NCI-H187 treated with DMSO at 0.1 percent for 48 hours (cell line): ENCODE measurements around the gene EDA2R.

Experiments used
- DNase-seq: peaks from one replicate; lab custom pipeline; 2025; lab: John Stamatoyannopoulos, UW

Gene EDA2R, protein sequence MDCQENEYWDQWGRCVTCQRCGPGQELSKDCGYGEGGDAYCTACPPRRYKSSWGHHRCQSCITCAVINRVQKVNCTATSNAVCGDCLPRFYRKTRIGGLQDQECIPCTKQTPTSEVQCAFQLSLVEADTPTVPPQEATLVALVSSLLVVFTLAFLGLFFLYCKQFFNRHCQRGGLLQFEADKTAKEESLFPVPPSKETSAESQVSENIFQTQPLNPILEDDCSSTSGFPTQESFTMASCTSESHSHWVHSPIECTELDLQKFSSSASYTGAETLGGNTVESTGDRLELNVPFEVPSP

DNA sequence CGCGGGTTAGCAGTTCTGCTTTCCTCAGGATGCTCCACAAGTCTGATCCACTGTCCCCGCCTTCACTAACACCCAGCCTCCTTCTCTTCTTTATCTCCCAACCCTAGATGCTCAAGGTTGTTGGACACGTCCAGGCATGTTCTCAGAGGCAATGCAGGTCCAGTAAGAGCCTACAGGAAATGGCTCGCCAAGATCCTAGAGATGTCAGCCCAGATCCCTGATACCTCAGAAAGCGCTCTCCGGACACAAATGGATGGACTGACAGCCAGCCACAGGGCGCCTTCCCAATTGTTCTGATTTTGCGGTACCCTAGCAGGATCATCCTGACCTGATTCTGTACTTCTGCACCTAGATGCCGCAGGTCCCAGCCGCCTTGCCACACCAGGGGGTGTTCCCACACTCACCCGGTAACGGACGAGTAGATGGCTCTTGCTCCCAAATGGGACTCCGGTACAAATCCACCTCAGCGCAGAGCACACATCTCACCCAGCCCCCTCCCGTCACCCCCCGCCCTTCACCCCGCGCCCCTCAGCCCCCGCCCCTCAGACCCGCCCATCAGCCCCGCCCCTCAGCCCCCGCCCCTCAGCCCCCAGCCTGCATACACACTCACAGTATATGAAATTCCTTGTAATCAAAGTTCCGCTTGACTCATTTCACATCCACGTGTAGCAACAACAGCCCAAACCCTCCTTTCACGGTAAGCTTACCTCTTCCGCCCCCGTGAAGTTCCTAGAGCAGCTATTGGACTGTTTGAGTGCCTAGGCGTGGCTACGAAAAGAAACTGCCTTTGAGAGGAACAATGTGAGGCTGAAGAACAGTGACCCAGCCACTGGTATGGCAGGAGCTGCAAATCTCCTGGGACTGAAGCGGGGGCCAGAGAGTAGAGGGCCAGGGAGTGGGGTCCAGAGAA, at the start of gene EDA2R:
EDA2R (minus strand) TSS at position 488 of the 910 bp plus-strand sequence. CDS start 23,058 bp downstream, outside the sequence.
- no peak for DNase-seq

DNA sequence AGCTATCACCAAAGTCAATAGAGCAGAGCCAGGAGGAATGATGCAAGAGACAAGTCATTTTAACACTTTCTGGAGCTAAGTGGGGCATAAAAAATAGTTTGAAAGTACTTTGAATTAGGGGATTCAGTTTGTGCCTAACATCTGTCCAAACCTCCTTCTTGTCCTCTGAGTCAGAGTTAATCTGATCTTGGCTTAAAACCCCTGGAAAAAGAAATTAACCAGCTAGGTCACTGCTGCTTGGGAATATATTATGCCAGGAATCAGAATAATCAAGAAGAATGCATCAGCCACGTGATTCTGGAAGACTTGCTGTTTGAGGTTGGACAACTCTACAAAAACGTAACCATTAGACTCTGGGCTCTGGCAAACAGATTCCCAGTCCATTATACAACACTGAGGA, 45.3 kb upstream of the EDA2R start:
- no peak for DNase-seq

DNA sequence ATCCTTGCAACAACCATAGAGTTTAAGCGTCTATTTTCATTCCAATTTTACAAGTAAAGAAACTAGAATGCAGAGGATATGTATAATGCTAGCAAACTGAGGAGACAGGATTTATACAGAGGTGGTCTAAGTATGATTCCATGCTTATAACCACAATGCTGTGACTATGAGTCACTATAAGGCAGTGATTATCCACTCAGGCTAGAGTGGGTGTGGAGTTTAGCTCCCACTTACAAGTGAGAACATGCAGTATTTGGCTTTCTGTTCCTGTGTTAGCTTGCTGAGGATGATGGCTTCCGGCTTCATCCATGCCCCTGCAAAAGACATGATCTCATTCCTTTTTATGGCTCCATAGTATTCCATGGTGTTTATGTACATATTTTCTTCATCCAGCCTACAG, 41.6 kb upstream of the EDA2R start:
- DNase-seq = no peak

DNA sequence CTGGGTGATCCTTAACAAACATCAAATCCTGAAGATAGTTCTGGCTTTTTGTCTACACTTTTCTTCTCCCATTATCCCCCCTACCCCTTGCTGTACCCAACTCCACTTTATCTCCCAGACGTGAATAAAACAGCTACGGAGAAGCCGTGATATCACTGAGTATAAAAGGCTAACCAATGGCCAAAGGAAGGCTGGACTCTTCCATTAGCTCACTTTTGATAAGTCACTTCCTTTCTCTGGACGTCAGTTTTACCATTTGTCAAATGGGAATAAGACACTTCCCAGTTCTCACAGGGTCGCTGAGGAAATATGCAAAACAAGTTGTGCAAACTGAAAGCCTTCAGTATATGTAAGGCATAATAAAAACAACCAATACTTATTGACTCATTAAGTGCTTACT, 38.6 kb upstream of the EDA2R start:
- DNase-seq = no peak

DNA sequence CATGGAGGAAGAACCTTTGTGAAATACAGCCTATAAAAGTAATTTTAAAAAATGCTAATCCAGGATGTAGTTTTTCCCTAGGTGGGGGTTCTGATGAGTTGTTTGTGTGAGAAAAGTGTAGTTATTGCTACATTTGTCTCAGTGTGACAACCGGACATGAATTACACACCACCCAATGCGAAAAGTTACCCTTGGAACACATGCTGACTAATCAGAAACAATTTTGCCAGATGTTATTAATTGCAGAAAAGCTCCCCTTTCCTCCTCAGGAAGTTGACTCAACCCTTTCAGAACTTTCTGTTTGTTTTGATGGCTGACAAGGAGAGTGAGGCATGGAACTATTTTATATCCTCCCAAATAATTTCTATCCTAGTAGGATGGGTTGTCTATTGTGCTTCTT, 38.1 kb upstream of the EDA2R start:
- no peak for DNase-seq

DNA sequence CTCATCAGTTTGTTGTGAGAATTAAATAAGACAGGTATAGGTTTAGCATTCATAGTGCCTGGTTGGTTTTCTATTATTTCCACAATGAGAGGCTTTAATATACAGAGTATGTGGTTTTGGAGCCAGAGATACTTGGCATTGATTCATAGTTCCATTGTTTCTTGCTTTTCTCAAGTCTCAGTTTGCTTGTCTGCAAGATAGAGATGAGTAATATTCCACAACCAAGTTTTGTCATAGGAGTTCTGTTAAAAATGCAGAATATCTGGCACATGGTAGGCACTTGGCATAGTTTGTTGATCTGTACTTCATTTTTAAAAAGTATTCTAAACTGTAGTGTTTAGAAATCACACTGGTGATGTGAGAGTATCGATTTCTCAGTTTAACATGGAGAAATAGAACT, 37.5 kb upstream of the EDA2R start:
- no peak for DNase-seq

DNA sequence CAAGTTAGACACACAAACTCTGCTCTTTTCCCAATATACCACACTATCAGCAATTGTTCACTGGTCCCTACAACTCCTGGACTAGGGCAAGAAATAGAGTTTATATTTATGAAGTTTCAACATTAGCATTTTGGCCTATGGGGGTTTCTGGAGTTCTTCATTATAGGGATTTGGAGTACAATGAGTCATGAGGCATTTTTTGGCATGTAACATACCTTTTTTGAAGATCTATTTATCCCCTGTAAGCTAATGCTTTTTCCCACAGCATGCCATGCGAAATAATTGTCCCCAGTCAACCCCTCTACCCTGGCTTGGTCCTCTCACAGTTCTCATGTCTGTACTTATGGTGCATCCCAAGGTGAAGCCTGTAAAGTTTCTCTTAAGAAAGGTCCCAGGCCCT, 36.7 kb upstream of the EDA2R start:
- no peak for DNase-seq

DNA sequence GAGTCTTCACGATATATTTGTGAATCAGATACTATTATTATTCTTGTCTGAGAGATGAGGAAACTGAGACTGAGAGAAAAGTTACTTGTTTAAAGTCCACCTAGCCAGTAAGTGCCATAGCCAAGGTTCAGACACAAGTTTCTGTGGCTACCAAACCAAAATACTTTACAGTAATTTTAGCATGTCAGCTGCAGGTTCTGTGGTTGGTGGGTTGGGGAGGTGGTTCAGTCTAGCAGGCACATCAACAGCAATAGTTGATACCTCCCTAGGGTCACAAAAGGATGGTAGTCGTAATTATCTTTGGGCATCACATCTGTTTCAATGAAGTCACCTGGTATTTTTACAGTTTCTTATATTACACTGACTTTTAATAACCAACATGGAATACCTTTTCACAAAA, 35.6 kb upstream of the EDA2R start:
- DNase-seq = no peak

DNA sequence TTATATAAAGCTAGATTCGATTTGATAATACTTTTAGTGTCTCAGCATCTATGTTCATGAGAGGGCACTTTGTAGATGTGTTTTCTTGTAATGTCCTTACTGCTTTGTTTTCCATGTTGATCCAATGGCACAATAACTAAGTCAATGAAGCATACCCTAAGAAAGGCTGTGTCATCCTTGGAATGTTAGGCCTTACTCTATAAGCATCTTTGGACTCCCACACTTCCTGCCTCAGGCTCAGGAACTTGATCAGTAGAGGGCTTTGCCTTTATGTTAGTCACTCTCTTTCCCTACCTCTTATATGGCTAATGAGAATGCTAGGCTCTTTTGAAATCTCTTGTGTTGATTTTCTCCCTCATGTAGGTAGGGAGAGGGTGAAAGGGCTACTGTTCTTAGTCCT, 33.2 kb upstream of the EDA2R start:
- no peak for DNase-seq

DNA sequence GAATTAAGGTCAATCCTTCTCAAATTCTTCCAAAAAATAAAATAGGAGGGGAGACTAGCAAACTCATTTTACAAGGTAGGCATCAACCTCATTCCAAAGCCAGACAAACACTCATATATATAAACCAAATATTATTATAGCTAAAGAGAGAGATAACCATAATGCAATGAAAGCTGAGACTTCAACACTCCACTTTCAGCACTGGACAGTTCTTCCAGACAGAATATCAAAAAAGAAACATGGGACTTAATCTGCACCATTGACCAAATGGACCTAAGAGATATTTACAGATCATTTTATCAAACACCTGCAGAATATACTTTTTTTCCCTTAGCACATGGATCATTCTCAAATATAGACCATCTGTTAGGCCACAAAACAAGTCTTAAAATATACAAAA, 15.5 kb upstream of the EDA2R start:
- no peak for DNase-seq

DNA sequence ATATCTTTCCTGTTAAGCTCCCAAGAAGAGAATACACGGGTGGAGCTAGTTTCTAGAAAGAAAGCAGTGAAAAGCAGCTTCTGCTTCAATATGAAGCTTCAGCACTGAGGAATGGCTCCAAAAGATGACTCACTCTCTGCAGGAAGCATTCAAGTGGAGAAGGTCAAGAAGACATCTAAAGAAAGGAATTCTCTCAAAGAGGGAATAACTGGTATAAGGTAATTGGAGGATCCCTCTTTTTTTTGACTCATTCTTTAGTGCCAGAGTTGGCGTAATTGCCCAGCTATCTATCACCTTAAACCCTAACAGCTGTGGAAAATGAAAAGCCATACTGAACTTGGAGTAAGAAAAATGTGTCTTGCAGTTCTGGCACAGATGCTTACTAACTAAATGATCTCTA, 3.5 kb downstream of the EDA2R start:
- DNase-seq = no peak

DNA sequence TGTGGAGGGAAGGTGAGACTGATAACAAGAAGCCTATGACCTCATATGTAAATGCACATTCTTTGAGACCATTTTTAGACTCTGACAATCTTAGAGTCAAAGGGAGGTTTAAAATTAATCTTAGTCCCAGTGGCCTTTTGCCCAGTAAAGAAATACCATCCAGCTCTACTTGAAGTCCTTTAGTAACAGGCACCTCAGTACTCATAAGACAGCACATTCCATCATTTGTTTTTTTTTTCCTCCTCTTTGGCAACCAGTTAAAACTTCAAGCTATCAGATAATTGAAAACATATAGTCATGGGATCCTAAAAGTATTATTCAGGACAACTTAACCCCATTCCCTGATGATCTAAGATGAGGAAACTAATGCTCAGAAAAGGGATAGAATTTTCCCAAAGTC, 4.6 kb downstream of the EDA2R start:
- no peak for DNase-seq

DNA sequence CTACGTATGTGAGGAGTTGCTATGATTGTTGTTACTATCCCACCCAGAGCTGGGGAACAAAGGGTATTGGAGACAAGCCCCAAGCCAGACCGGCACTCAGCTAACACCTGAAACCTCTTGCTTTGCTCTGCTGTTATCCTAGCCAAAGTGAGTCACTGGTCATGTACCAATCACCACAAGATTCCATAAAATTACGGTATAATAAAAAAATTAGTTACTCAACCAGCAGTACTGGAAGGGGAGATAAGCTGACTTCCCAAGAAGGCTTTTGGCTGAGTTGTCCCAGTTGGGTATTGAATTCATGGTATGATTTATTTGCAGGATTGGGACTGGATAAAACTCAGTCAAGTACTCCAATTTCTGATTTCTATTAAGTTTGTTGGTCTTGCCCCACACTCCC, 5.3 kb downstream of the EDA2R start:
- no peak for DNase-seq

DNA sequence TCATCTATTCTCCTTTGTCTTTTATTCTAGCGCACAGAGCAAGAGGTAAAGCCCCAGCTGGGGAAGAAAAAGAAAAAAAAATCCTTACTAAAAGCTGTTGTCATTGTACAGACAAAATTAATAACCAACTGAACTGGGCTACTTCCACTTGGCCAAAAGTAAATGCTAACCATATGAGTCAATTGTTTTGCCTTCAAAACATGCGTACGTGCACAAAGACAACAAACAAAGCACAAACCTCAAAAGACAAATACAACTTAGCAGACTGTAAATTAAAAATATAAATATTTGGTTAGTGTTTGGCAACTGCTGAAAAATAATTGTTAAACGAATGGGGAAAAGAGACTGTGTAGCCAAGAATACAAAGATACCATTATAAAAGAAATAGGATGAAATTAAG, 5.9 kb downstream of the EDA2R start:
- no peak for DNase-seq

DNA sequence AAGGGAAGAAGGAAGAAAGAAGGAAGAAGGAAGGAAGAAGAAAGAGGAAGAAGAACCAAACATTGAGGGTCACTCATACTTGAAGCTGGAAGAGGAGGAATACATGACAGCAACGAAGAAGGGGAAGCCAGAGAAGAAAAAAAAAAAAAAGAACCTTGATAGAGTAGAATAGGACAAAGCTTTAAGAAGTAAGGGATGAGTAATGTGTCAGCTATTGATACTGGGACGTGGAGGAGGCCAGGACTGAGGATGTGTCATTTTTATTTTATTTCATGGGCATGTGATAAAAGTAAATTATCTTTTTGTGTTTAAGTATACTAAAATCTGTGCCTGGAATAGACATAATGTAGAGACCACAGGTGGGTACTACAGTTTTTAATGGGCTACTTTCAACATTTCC, 6.4 kb downstream of the EDA2R start:
- no peak for DNase-seq

DNA sequence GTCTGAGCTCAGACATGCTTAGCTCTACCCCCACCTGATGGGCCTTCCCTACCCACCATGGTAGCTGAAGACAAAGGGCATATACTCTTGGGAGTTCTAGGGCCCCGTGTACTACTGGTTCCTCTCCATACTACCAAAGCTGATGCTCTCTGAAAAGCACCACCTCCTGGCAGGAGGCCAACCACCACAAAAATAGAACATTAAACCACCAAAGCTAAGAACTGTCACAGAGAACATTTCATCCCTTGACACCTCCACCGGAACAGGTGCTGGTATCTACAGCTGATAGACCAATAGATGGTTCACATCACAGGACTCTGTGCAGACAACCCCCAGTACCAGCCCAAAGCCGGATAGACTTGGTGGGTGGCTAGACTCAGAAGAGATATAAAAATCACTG, 13.4 kb downstream of the EDA2R start:
- DNase-seq = no peak

DNA sequence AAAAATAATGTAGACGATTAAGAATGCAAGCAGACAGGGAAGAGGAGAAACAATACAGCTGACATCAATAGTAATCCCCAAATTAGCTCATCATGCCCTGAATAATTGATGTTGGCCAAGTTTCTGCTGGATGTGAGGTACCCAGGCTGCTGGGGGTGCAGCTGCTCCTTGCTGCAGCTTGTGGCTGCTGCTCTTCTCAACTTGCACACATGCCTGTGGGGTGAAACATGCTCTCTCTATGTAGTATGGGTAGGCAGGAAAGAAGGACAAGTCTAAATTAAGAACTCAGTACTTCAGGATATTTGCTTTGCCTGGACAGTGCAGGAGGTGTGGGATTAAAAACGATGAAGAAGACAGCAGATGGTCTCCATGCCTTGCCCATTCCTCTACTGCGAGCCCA, 16.7 kb downstream of the EDA2R start:
- DNase-seq = no peak

DNA sequence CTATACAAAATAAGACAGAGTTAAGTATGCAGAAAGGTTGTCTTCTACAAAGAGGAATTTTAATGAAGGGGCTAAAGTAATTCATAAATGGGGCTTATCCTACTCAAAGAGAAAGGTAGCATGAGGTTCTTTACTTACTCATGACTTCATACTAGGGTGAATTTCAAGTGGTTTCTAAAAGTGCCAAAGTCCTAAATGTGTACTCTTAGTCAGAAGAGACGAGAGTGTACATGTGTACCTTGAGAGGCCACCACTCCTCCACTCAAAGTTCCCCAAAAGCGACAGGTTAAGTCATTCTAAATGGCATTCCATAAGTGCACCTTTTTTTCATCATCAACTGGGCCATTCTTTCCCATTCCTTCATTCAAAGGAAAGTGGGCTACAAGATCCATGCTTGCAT, 21.9 kb downstream of the EDA2R start:
- DNase-seq = no peak

DNA sequence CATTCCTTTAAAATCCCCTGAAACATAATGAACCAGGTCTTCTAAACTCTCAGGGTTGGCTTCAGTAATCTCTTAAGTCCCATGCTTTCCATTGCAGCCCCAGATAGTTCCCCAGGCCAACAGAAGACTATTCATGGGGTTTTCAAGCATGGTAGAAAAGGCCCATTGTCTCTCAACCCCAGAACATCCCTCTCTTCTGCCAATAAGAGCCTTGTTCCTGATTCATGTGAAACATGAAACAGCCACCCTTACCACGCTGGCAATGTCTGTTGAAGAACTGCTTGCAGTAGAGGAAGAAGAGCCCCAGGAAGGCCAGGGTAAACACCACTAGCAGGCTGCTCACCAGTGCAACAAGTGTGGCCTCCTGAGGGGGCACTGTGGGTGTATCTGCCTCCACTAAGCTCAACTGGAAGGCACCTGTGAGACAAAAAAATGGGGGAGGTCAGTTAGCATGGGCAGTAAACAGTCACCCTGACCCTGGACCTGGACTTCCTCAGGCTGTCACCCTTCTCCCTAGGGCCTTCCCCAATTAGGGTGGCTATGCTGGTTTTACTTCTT, 36.4 kb downstream of the EDA2R start:
- DNase-seq = no peak

DNA sequence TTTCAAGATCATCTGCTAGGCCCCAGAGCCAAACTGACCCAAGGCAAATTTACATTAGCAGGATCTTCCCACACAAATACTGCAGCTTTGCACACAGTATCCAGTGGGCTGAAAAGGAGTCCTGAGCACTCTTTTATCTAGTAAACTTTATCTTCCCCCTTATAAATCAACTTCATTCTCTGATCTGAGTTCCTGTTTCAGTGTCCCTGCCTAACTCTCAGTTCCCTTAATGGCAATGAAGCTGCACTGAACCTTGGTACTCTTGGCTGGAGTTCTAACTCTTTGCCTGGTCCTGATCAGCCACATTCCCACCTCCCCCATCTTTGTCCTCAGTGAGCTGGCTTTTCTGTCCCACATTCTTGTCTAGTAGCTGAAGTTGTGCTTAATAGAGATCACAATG, 37.4 kb downstream of the EDA2R start:
- DNase-seq = no peak

DNA sequence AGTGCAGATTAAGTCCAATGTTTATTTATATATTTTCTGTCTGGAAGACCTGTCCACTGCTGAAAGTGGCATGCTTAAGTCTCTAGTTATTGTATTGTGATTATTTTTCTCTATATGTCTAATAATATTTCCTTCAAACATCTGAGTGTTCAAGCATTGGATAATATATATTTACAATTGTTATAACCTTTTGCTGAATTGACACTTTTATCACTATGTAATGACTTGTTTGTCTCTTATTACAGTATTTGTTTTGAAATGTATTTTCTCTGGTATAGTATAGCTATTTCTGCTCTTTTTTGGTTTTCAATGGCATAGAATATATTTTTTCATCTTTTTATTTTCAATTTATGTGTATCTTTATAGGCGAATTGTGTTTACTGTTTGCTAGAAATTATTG, 59.7 kb downstream of the EDA2R start:
- no peak for DNase-seq

DNA sequence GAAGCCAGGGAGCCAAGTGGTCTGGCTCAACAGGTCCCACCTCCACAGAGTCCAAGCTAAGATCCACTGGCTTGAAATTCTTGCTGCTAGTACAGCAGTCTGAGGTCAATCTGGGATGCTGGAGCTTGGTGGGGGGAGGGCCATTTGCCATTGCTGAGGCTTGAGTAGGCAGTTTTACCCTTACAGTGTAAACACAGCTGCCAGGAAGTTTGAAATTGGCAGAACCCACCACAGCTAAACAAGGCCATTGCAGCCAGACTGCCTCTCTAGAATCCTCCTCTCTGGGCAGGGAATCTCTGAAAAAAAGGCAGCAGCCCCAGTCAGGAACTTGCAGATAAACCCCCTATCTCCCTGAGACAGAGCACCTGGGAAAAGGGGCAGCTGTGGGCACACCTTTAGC, 84.9 kb downstream of the EDA2R start:
- DNase-seq = no peak

DNA sequence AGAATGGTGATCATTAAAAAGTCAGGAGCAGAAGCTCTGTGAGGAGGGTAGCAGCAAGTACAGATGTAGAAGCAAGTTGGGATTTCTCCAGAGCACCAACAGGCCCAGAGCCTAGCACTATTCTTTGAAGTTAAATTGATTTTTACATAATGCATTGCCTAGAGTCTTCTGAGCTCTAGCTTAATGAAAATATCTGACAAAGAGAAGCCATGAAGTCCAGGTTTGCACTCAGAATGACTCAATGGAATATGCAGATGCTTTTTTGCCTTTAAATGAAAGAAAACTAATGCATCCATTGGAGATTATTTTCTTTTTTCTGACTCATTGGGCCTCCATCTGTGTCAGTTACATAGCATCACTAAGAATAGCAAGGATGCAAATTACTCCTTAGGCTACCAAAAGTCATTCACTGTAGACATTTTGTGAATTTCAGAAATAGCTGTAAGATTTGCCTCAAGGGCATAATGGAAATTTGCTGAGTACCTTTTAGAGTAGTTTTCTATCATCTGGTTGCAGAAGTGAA, 91.0 kb downstream of the EDA2R start:
- no peak for DNase-seq
